K562 (cell line): ENCODE results near the gene KIFC3. TPM values are rescaled to one million over a fixed set of nuclear protein-coding genes. Genes with fewer than 3 reads are reported as not detected.

Experiments used
- MCM7 ChIP-seq, 2 experiments: fragments of 450-650 bp; IDR thresholded peaks; 2 replicates each; pipeline ENCODE4 v1.6.1; 2016 to 2018
- MTA1 ChIP-seq: fragments of 450-650 bp; IDR thresholded peaks from 2 replicates; pipeline ENCODE4 v1.6.1; 2017; ENCODE audit warnings: borderline replicate concordance
- polyA plus RNA-seq, 8 experiments: library from polyadenylated mRNA; depleted of rRNA in 4 of 8; stranded (reverse) in 5 of 8; unstranded in 3 of 8; fragments of >200 nt; fragmentation: Nextera tagmentation in 2 of 8; fragmentation: Illumina TruSeq in 1 of 8; extraction: Ambion mirVana in 2 of 8; extraction: Trizol in 1 of 8; gene quantifications; 2 replicates each; pipeline versions ENCODE4 v1.2.1 to v1.2.3, GENCODE V29; 2011 to 2014; ENCODE audit warnings: inconsistent platforms in 1 of 8, missing spikeins in 1 of 8
- total RNA-seq, 7 experiments: library from RNA; depleted of rRNA in 6 of 7; stranded (reverse); fragments of >200 nt in 6 of 7; fragmentation: Illumina TruSeq in 2 of 7; extraction: Trizol in 2 of 7; gene quantifications; 2 replicates each; pipeline versions ENCODE4 v1.2.1 to v1.2.3, GENCODE V29; 2011 to 2021; ENCODE audit warnings: low replicate concordance in 1 of 7
- TF ChIP-seq, protein P1 (sequence below): fragments of 450-650 bp; IDR thresholded peaks from 2 replicates; pipeline ENCODE4 v1.6.1; 2016; ENCODE audit warnings: mild to moderate bottlenecking, moderate library complexity

The KIFC3 gene
- total and polyA plus RNA-seq, 9 of the 15 experiments (the other 6 are each of a cell fraction or from before 2014, with no cell fraction given) = 0.23 to 105 (median 26.2) TPM

DNA sequence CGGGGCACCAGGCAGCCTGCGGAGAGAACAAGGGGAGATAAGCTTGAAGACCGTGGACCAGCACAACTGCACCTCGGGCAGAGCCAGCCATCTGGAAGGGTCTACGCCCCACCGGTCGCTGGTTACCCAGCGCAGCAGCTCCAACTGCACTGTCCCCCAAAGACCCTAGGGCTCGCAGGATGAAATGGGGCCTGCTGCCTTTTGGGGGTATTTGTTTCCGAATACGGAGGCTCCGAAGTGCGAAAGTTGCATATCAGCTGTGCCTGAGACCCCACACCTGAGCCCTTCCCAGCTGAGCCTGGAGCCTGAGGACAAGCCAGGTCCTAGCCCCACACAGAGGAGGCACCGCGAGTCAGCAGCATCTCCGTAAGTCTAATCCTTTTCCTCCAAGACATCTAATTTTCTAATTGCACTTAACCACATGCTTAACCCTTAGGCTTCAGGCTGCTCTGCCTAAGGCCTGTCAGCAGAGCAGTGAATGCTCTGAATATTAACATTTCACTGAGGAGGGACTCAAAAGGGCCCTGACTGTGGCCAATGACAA, 4.0 kb downstream of the KIFC3 start (continued):
- TF ChIP-seq, protein P1, sequence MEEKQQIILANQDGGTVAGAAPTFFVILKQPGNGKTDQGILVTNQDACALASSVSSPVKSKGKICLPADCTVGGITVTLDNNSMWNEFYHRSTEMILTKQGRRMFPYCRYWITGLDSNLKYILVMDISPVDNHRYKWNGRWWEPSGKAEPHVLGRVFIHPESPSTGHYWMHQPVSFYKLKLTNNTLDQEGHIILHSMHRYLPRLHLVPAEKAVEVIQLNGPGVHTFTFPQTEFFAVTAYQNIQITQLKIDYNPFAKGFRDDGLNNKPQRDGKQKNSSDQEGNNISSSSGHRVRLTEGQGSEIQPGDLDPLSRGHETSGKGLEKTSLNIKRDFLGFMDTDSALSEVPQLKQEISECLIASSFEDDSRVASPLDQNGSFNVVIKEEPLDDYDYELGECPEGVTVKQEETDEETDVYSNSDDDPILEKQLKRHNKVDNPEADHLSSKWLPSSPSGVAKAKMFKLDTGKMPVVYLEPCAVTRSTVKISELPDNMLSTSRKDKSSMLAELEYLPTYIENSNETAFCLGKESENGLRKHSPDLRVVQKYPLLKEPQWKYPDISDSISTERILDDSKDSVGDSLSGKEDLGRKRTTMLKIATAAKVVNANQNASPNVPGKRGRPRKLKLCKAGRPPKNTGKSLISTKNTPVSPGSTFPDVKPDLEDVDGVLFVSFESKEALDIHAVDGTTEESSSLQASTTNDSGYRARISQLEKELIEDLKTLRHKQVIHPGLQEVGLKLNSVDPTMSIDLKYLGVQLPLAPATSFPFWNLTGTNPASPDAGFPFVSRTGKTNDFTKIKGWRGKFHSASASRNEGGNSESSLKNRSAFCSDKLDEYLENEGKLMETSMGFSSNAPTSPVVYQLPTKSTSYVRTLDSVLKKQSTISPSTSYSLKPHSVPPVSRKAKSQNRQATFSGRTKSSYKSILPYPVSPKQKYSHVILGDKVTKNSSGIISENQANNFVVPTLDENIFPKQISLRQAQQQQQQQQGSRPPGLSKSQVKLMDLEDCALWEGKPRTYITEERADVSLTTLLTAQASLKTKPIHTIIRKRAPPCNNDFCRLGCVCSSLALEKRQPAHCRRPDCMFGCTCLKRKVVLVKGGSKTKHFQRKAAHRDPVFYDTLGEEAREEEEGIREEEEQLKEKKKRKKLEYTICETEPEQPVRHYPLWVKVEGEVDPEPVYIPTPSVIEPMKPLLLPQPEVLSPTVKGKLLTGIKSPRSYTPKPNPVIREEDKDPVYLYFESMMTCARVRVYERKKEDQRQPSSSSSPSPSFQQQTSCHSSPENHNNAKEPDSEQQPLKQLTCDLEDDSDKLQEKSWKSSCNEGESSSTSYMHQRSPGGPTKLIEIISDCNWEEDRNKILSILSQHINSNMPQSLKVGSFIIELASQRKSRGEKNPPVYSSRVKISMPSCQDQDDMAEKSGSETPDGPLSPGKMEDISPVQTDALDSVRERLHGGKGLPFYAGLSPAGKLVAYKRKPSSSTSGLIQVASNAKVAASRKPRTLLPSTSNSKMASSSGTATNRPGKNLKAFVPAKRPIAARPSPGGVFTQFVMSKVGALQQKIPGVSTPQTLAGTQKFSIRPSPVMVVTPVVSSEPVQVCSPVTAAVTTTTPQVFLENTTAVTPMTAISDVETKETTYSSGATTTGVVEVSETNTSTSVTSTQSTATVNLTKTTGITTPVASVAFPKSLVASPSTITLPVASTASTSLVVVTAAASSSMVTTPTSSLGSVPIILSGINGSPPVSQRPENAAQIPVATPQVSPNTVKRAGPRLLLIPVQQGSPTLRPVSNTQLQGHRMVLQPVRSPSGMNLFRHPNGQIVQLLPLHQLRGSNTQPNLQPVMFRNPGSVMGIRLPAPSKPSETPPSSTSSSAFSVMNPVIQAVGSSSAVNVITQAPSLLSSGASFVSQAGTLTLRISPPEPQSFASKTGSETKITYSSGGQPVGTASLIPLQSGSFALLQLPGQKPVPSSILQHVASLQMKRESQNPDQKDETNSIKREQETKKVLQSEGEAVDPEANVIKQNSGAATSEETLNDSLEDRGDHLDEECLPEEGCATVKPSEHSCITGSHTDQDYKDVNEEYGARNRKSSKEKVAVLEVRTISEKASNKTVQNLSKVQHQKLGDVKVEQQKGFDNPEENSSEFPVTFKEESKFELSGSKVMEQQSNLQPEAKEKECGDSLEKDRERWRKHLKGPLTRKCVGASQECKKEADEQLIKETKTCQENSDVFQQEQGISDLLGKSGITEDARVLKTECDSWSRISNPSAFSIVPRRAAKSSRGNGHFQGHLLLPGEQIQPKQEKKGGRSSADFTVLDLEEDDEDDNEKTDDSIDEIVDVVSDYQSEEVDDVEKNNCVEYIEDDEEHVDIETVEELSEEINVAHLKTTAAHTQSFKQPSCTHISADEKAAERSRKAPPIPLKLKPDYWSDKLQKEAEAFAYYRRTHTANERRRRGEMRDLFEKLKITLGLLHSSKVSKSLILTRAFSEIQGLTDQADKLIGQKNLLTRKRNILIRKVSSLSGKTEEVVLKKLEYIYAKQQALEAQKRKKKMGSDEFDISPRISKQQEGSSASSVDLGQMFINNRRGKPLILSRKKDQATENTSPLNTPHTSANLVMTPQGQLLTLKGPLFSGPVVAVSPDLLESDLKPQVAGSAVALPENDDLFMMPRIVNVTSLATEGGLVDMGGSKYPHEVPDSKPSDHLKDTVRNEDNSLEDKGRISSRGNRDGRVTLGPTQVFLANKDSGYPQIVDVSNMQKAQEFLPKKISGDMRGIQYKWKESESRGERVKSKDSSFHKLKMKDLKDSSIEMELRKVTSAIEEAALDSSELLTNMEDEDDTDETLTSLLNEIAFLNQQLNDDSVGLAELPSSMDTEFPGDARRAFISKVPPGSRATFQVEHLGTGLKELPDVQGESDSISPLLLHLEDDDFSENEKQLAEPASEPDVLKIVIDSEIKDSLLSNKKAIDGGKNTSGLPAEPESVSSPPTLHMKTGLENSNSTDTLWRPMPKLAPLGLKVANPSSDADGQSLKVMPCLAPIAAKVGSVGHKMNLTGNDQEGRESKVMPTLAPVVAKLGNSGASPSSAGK = no peak
- TF ChIP-seq MCM7 (IDR thresholded peaks at IDR 0.05) (no peak), MTA1 (no peak)
